Ramos (cell line): ENCODE results near the gene ANXA7.
"Not testable (repeated sequence)": the region's sequence is repeated elsewhere in the genome, so short reads cannot be mapped to it uniquely, and the experiment has no call there.

Experiments used
- in situ Hi-C: fragments of 300-500 bp; cut with MboI; formaldehyde crosslinking; loops from one replicate; pipeline ENCODE4 v1.14.3; 2022; ENCODE audit warnings: low sequenced_read_pairs; ENCODE audit not compliant: unreplicated experiment

The ANXA7 gene

GRCh38 chr10:73357166-73357565 is 56.7 kb downstream of the ANXA7 start:
- in situ Hi-C loops = no loop called here

GRCh38 chr10:73344269-73344668 is 69.6 kb downstream of the ANXA7 start:
- in situ Hi-C loops = no loop called here

- in situ Hi-C loops = no loop called here
These were observed 73.7 kb downstream of the ANXA7 start for GRCh38 chr10:73340121-73340520.

GRCh38 chr10:73339436-73339835 is 74.4 kb downstream of the ANXA7 start:
- in situ Hi-C loops = no loop called here

GRCh38 chr10:73338801-73339368 is 75.0 kb downstream of the ANXA7 start:
- in situ Hi-C loops = no loop called here

- in situ Hi-C loops = no loop called here
These were observed 80.7 kb downstream of the ANXA7 start for GRCh38 chr10:73333202-73333601.

GRCh38 chr10:73332379-73332778 is 81.5 kb downstream of the ANXA7 start:
- in situ Hi-C loops = no loop called here

- in situ Hi-C loops = not testable (repeated sequence)
These were observed 85.3 kb downstream of the ANXA7 start for GRCh38 chr10:73328523-73328922.

- in situ Hi-C loops = not testable (repeated sequence)
These were observed 88.6 kb downstream of the ANXA7 start for GRCh38 chr10:73325290-73325689.
